ENCODE results near the gene GAPVD1.

- TF ChIP-seq CTCF (IDR thresholded peaks at IDR 0.05) (no peak), POLR2AphosphoS5 (IDR thresholded peaks at IDR 0.05) (no peak)
These were observed 82.1 kb downstream of the GAPVD1 start for GRCh38 chr9:125343518-125344275.

Measured in breast epithelium (tissue), 3 donors.